ENCODE results near the gene VILL. TPM values are rescaled to one million over a fixed set of nuclear protein-coding genes. Genes with fewer than 3 reads are reported as not detected.
"Not testable (repeated sequence)": the region's sequence is repeated elsewhere in the genome, so short reads cannot be mapped to it uniquely, and the experiment has no call there.

Gene VILL
- total and polyA plus RNA-seq, 10 donors: 14.4 to 23.4 (median 17.3) TPM

GRCh38 chr3:38046821-38047220 is 56.2 kb downstream of the VILL start:
- Histone ChIP-seq H3K27ac (no peak overlapping the region), H3K4me1 (peaks cover 0 to 13% (median 7%) of the 10 kb centered on the region in 6 donors), H3K9me3 (no peaks in the 10 kb centered on the region), H3K27me3 (replicated peaks in 1 of 7) (no peaks in the 10 kb centered on the region), H3K36me3 (no peaks in the 10 kb centered on the region), H3K4me3 (no peak overlapping the region)
- 87 to 99% (median 94%) methylated on average over 2 of the region's 2 CpGs for WGBS, 5 donors
- no peak for DNase-seq
- TF ChIP-seq POLR2AphosphoS5 (IDR thresholded peaks at IDR 0.05) (no peak), POLR2A (IDR thresholded peaks at IDR 0.05) (no peak), CTCF (IDR thresholded peaks at IDR 0.05 in 8 of 11, conservative IDR thresholded peaks at IDR 0.05 in 3 of 11) (no peak)
- intact Hi-C loops (cut with DNase I; ENCODE audit: low total_unique reads): no loop called here

GRCh38 chr3:38047896-38048295 is 57.3 kb downstream of the VILL start:
- no peak for DNase-seq
- Histone ChIP-seq H3K27me3 (replicated peaks in 1 of 7) (no peaks in the 10 kb centered on the region), H3K36me3 (no peaks in the 10 kb centered on the region), H3K4me3 (no peak overlapping the region), H3K9me3 (no peaks in the 10 kb centered on the region), H3K27ac (no peak overlapping the region), H3K4me1 (peaks cover 0 to 13% (median 7%) of the 10 kb centered on the region in 6 donors)
- 81 to 91% (median 85%) methylated on average over 2 of the region's 2 CpGs for WGBS, 5 donors
- intact Hi-C loops (cut with DNase I; ENCODE audit: low total_unique reads): no loop called here
- TF ChIP-seq POLR2A (IDR thresholded peaks at IDR 0.05) (no peak), POLR2AphosphoS5 (IDR thresholded peaks at IDR 0.05) (no peak), CTCF (IDR thresholded peaks at IDR 0.05 in 8 of 11, conservative IDR thresholded peaks at IDR 0.05 in 3 of 11) (no peak)

GRCh38 chr3:38049358-38050126 is 59.0 kb downstream of the VILL start:
- no peaks in the 10 kb centered on the region for H3K36me3 ChIP-seq
- no peak overlapping the region for H3K4me3 ChIP-seq
- peaks cover 0 to 13% (median 7%) of the 10 kb centered on the region in 6 donors for H3K4me1 ChIP-seq
- TF ChIP-seq POLR2AphosphoS5 (IDR thresholded peaks at IDR 0.05): no peak
- TF ChIP-seq POLR2A (IDR thresholded peaks at IDR 0.05): no peak
- no peak for TF ChIP-seq CTCF (IDR thresholded peaks at IDR 0.05 in 8 of 11, conservative IDR thresholded peaks at IDR 0.05 in 3 of 11)
- DNase-seq: no peak
- peak overlapping the region in 7 of 8 donors; percentile 40 to 70 (median 64) for H3K27ac ChIP-seq
- no peaks in the 10 kb centered on the region for H3K27me3 ChIP-seq (replicated peaks in 1 of 7)
- no peaks in the 10 kb centered on the region for H3K9me3 ChIP-seq
- intact Hi-C loops (cut with DNase I; ENCODE audit: low total_unique reads): no loop called here
- 72 to 88% (median 77%) methylated on average over 4 of the region's 4 CpGs for WGBS, 5 donors

- Histone ChIP-seq H3K27me3 (replicated peaks in 1 of 7) (no peaks in the 10 kb centered on the region), H3K9me3 (no peaks in the 10 kb centered on the region), H3K4me3 (no peak overlapping the region), H3K4me1 (peaks cover 0 to 13% (median 7%) of the 10 kb centered on the region in 6 donors), H3K36me3 (no peaks in the 10 kb centered on the region), H3K27ac (no peak overlapping the region)
- TF ChIP-seq POLR2AphosphoS5 (IDR thresholded peaks at IDR 0.05) (no peak), POLR2A (IDR thresholded peaks at IDR 0.05) (no peak), CTCF (IDR thresholded peaks at IDR 0.05 in 8 of 11, conservative IDR thresholded peaks at IDR 0.05 in 3 of 11) (no peak)
- intact Hi-C loops (cut with DNase I; ENCODE audit: low total_unique reads): no loop called here
- WGBS, 5 donors: 89 to 93% (median 92%) methylated on average over 11 to 13 of the region's 13 CpGs
- no peak for DNase-seq
Measured at GRCh38 chr3:38051131-38051530, 60.5 kb downstream of the VILL start.

GRCh38 chr3:38053286-38053685 is 62.7 kb downstream of the VILL start:
- H3K27me3 ChIP-seq (replicated peaks in 1 of 7); intact Hi-C loops (cut with DNase I; ENCODE audit: low total_unique reads); H3K9me3 ChIP-seq; H3K27ac ChIP-seq; DNase-seq; H3K36me3 ChIP-seq; H3K4me3 ChIP-seq: not testable (repeated sequence)
- WGBS, 5 donors: 93 to 97% (median 95%) methylated on average over 13 to 25 of the region's 32 CpGs
- peaks cover 0 to 13% (median 7%) of the 10 kb centered on the region in 6 donors for H3K4me1 ChIP-seq

GRCh38 chr3:38053813-38054498 is 63.4 kb downstream of the VILL start:
- H3K27me3 ChIP-seq (replicated peaks in 1 of 7); H3K27ac ChIP-seq; DNase-seq; H3K4me3 ChIP-seq; intact Hi-C loops (cut with DNase I; ENCODE audit: low total_unique reads); H3K9me3 ChIP-seq; H3K36me3 ChIP-seq: not testable (repeated sequence)
- H3K4me1 ChIP-seq: peaks cover 0 to 13% (median 5%) of the 10 kb centered on the region in 6 donors
- WGBS, 5 donors: 78 to 89% (median 82%) methylated on average over 6 to 8 of the region's 9 CpGs
